Effector CD8-positive, alpha-beta T cell (primary cell): Measurements from ENCODE around the gene STC2.
"Not testable (repeated sequence)": the region's sequence is repeated elsewhere in the genome, so short reads cannot be mapped to it uniquely, and the experiment has no call there.

Source experiments
- DNase-seq: peaks from one replicate; lab custom pipeline; 2025; lab: John Stamatoyannopoulos, UW

STC2 gene

GRCh38 chr5:173296737-173297676 lies 31.2 kb downstream of the STC2 start:
- DNase-seq: no peak

DNA sequence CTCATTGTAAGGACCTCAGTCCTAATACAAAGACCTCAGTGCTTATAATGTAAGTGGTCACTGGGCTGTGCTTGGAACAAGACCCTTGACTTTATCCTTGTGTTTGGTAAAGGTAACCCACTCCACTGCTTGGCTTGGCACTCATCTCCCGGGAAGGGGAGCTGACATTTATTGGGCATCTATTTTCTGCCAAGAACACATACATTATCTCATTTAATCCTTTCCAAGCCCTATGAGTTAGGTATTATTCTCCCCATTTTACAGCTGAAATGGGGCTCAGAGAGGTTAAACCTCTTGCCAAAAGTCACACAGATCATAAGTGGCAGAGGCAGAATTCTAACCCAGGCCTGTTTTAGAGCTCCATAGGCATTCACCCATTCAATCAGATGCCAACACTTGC lies 32.4 kb downstream of the STC2 start:
- no peak for DNase-seq

- DNase-seq: no peak
Observed at GRCh38 chr5:173294673-173295320, 33.4 kb downstream of the STC2 start.

- DNase-seq: peak; percentile 55
Observed at GRCh38 chr5:173293817-173294672, 34.2 kb downstream of the STC2 start.

GRCh38 chr5:173291722-173292658 lies 36.2 kb downstream of the STC2 start:
- DNase-seq: no peak

- DNase-seq: no peak
Observed at GRCh38 chr5:173290477-173291131, 37.6 kb downstream of the STC2 start.

DNA sequence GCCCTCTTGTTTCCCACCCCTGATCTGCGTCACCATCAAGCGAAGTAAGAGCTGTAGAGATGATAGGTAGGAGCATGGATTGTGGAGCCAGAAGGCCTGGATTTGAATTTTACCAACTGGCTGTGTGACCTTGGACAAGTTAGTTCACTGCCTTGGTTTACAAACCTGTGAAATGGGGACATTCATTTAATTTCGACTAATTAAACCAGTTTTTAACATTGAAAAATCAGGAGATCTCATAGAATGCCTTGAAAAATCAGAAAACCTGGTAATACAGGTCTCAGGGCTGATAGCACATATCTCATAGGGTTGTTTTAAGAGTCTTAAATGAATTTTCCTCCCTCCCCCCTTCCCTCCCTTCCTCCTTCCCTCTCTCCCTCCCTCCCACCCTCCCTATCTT lies 38.8 kb downstream of the STC2 start:
- no peak for DNase-seq

GRCh38 chr5:173288632-173289031 lies 39.6 kb downstream of the STC2 start:
- DNase-seq: no peak

DNA sequence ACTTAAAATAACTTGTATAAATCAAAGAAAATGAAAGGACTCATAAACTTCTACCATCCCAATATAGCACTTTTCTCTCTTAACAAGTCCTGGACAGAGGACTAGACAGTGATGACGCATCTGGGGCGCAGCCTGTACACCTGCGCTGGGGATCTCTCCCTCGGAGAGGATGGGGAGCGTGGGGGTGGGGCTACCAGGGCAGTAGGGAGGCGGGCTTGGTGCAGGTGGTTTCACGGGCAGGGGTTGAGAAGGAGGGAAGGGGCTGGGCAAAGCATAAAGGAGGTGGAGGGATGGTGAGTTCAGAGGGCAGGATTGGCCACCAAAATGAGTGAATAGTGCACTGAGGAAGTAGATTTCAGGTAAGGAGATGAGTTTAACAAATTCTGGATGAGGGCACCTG lies 41.1 kb downstream of the STC2 start:
- DNase-seq: no peak

DNA sequence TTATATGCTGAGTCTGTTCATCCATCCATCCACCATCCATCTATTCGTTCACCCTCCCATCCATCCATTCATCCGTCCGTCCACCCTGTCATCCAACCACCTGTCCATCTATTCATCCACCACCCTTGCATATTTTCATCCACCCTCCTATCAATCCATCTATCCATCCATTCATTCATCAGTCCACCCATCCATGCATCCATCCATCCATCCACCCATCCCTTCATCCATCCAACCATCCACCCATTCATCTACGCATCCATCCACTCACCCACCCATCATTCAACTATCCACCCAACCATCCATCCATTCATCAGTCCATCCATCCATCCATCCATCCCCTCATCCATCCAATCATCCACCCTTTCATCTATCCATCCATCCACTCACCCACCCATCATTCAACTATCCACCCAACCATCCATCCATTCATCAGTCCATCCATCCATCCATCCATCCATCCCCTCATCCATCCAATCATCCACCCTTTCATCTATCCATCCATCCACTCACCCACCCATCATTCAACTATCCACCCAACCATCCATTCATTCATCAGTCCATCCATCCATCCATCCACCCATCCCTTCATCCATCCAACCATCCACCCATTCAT lies 43.8 kb downstream of the STC2 start:
- not testable (repeated sequence) for DNase-seq

DNA sequence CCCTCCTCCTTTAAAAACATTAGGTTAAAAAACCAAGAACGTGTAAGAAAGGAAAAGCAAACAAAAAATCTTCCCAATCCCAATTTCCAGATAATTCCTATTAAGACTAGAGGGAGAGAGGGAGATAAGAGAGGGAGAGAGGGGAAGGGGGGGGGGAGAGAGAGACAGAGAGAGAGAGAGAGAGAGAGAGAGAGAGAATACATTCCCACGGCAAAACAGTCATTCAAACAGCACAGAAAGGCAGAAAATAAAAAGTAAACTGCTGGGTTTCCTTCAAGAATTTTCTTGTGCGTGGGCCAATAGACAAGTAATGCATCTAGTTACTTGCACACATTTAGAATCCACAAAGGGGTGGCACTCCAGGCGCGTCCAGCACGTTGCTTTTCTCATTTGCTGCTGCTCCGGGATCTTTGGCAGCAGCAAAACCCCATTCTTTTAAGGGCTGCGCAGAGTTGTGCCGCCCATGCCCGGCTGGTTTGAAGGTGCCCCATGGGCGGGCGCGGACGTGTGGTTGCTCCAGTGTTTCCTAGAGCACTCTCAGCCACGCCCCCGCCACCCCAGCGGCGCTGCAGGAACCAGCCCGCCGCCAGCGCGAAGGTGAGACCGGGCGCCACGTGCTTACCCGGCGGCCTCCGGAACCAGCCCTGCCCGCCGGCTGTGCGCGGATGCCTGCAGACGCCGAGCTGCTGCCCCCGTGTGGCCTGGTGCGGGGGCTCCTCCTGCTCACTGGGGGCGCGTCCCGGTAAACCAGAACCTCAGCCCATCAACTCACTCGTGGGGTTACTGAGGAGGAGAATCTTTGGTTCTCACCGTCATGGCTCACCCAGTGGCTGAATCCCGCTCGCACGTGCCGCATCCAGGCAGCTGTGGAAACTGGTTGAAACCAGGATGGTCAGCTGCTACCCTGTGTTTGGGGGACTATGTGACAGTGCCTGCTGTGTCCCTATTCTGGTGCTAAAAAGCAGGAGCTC lies 44.6 kb downstream of the STC2 start:
- DNase-seq: peak; percentile 50

DNA sequence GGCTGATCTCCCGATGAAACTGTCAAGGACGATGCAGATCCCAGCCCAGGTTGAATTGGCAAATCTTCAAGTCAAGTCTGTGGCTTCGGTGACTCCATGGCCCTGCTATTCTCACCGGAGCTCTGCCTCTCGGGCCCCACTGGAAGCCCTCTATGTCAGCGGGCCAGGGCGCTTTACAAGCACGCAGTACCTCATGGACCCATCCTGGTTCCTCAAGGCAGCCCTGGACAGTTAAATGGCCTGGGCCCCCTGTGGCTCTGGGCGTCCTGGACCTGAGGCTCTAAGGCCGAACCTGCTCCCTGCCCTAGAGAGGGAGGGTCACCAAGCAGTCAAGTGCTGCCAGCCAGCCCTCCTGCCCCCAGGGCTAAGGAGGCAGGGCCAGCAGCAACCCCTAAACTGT lies 45.3 kb downstream of the STC2 start:
- no peak for DNase-seq

- DNase-seq: no peak
Observed at GRCh38 chr5:173281910-173282309, 46.3 kb downstream of the STC2 start.

GRCh38 chr5:173279166-173279565 lies 49.0 kb downstream of the STC2 start:
- DNase-seq: no peak

GRCh38 chr5:173278641-173279040 lies 49.6 kb downstream of the STC2 start:
- no peak for DNase-seq

DNA sequence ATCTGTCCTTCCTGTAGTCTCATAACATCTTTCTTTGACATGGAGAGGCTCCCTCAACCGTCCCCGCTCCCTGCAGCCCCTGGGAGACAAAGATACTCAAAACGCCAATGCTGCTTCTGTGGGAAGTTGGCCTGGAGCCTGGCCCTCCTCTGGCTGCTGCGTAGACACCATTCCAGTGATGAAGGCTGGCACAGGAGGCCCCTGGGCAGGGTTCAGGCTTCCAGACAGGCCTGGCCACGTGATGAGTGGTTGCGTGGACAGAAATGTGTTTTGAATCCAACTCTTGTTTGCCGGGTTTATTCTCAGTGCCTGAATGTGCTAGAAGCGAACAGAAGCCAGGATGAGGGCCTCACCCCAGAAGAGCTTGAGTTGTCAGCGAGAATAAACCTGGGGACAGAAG lies 50.0 kb downstream of the STC2 start:
- DNase-seq: no peak

GRCh38 chr5:173274771-173275170 lies 53.4 kb downstream of the STC2 start:
- DNase-seq: no peak

DNA sequence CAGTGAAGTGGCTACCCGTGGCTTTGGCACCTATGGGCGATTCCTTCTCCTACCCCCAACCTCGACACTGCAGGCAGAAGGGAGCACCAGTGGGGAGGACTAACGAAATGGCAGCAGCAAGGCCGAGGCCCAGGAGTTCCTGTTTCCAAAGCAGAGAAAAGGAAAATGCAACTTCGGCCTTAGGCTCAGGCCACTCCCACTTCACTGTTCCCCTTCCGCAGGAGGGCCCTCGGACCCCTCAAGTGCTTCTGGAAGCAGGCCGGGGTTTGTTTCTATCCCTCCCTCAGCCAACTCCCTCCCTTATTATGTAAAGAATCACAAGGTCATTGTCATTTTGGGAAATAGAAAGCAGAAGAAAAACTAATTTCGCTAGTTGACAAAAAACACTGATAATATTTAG lies 56.8 kb downstream of the STC2 start:
- DNase-seq: no peak
